HG02852 (cell line): ENCODE measurements around the gene LRRTM3.

Experiments
- ATAC-seq: cut with Tn5 transposase; IDR thresholded peaks from one replicate; pipeline ENCODE4 v1.9.1; 2021; ENCODE audit warnings: mild to moderate bottlenecking, moderate library complexity; ENCODE audit not compliant: unreplicated experiment

The LRRTM3 gene

DNA sequence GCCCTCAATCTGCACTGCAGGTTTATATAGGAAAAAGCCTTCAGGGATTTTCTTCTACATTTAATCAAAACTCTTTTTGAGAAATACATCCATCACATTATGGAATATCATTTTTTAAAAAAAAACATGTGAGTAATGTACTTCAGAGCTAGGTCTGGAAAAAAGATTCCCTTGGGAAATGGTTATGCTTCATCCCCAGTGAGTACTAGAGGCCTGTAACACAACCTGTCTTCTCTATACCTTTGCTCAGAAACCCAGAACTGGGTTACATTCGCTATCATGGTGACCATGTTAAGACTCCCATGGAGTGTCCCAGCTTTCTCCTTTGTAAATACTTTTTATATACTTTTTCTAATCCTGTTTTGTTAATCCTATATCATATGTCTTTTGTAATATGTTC, 186.9 kb downstream of the LRRTM3 start:
- no peak for ATAC-seq

DNA sequence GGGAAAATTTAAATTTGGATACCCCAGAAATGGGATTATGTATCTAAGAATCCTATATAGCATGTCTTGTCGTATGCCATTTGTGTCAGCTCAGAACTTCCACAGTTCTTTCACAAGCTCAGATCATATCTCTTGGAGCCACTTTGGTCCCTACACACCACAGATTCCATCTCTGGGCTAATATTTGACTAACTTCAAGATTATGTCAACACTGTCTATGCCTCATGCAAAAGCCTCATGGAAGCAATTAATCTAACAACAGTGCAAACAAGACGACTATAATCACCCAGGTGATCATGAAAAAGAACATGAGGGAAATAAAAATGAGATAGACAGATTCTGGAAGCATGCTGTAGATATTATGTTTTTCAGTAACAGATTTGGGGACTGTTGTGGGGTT, 189.1 kb downstream of the LRRTM3 start:
- no peak for ATAC-seq

DNA sequence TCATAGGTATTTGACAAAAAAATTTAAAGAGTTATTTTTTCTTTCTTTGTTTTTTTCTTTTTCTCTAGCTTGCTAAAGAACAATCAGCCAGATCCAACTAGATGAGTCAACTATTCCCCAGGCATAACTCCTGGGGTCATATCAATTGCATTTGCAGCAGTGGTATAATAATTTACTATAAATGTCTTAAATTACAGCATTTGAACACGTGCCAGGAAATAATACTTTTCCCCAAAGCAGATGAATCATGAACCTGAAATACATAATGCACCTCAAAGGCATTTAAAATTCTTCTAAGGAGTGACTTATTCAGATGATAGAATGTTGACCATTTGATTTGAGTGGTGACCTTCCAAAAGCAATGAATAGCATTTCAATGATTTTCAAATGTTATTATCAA, 190.1 kb downstream of the LRRTM3 start:
- ATAC-seq, result no peak

GRCh38 chr10:67119651-67120050, 193.8 kb downstream of the LRRTM3 start:
- ATAC-seq, result no peak

- ATAC-seq, result no peak
Measured at GRCh38 chr10:67127441-67127840, 201.6 kb downstream of the LRRTM3 start.

DNA sequence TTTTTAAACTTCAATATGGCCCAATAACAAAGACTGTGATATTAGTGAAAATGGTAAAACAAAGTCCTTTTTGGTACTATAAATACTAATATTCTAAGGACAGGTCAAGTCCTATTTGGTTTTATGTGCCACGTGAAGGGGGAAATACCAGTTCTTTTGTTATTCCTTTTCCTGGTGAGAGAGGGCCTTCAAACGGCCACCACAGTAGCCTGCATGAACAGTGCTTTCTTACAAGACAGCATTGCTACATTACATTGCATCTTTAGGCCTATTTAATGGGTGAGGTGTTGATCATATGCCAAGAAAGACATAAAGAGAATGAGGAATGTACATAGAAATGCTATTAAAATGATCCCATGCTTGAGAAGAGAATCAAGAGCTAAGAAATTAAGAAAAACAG, 214.8 kb downstream of the LRRTM3 start:
- ATAC-seq, result no peak

DNA sequence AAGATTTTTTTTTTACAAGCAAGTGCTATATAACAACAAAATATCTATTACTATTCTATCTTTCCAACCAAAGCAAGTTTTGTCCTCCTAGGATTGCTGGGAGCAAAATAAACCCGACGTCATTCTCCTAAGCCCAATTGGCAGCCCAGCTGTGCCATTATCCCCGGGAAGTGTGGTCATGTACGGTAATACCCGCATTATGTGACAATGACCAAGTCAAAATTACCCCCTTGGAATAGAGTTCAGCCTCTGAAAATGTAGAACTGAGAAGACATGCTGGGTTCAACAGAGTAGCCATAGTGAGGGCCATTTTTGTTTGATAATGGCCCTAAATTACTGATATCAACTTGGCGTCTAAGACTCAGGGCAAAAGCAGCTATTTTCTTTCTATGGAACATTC, 215.5 kb downstream of the LRRTM3 start:
- no peak for ATAC-seq

GRCh38 chr10:67144530-67144929, 218.7 kb downstream of the LRRTM3 start:
- ATAC-seq, result no peak
